Body of pancreas (tissue), 4 donors: Measurements from ENCODE around the gene RNF157.

Source experiments
- CTCF ChIP-seq, 7 experiments: fragments of 450-650 bp in 4 of 7; fragments of 200-600 bp in 3 of 7; sonication (generic) in 3 of 7; IDR thresholded peaks; one replicate each; pipeline ENCODE4 v1.5.1; 2016 to 2019; ENCODE audit warnings: antibody characterized with exemption in 7 of 7
- POLR2A ChIP-seq, 3 donors: fragments of 450-650 bp; IDR thresholded peaks; one replicate each; pipeline ENCODE4 v1.6.1; 2016; ENCODE audit warnings: antibody characterized with exemption in 3 of 3, mild to moderate bottlenecking in 2 of 3

DNA sequence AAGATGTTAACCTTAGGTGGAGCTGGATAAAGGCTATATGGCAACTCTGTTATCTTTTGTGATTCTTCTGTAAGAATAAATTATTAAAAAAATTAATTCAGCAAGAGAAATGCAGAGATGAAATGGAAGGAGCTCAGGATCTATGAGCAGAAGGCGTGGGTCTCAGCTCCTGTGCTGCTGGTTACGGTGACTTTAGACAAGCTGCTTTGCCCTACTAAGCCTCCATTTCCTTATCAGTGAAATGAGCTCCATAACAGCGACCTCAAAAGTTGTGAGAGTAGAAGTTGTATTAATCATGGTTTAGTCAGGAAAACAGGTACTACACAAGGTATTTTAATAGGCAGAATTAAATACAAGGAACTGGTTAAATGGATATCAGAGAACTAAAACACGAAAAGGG, 51.0 kb downstream of the RNF157 start:
- TF ChIP-seq CTCF (IDR thresholded peaks at IDR 0.05) (no peak), POLR2A (IDR thresholded peaks at IDR 0.05) (no peak)
